HepG2 (cell line): ENCODE measurements around the gene SLC66A3. TPM values are rescaled to one million over a fixed set of nuclear protein-coding genes. Genes with fewer than 3 reads are reported as not detected.

Experiments used
- ATF7-NPFF ChIP-seq: sonication (generic); formaldehyde crosslinking; IDR thresholded peaks from 2 replicates; pipeline ENCODE4 v1.8.1; 2023; ENCODE audit warnings: mild to moderate bottlenecking, low read depth, missing genetic modification reagents, moderate library complexity
- GPBP1L1 ChIP-seq: sonication (generic); formaldehyde crosslinking; IDR thresholded peaks from 2 replicates; pipeline ENCODE4 v1.5.0; 2020; ENCODE audit warnings: mild to moderate bottlenecking, missing genetic modification reagents
- HMGXB3 ChIP-seq: sonication (generic); formaldehyde crosslinking; IDR thresholded peaks from 2 replicates; pipeline ENCODE4 v1.4.0; 2020; ENCODE audit warnings: missing genetic modification reagents, borderline replicate concordance
- HNF1A ChIP-seq, 2 experiments: sonication (generic) in 1 of 2; formaldehyde crosslinking in 1 of 2; IDR thresholded peaks; 2 replicates each; pipeline versions ENCODE4 v1.4.0 to v1.6.1; 2016 to 2020; ENCODE audit warnings: borderline replicate concordance in 1 of 2, low read depth in 1 of 2, mild to moderate bottlenecking in 1 of 2, missing genetic modification reagents in 1 of 2
- HNF4A ChIP-seq: sonication (generic); formaldehyde crosslinking; IDR thresholded peaks from 2 replicates; pipeline ENCODE4 v1.4.0; 2020; ENCODE audit warnings: missing genetic modification reagents
- KDM2A ChIP-seq: sonication (generic); formaldehyde crosslinking; IDR thresholded peaks from 2 replicates; pipeline ENCODE4 v1.4.0; 2020; ENCODE audit warnings: low read depth, missing genetic modification reagents, borderline replicate concordance
- NPAS2 ChIP-seq: sonication (generic); formaldehyde crosslinking; IDR thresholded peaks from 2 replicates; pipeline ENCODE4 v1.8.0; 2022; ENCODE audit warnings: mild to moderate bottlenecking, missing genetic modification reagents, borderline replicate concordance
- PITX1 ChIP-seq: sonication (generic); formaldehyde crosslinking; IDR thresholded peaks from 2 replicates; pipeline ENCODE4 v1.5.1; 2020; ENCODE audit warnings: mild to moderate bottlenecking, missing genetic modification reagents
- RBM22 ChIP-seq: fragments of 200-400 bp; formaldehyde crosslinking; optimal IDR thresholded peaks from 2 replicates; pipeline ENCODE3; 2017; ENCODE audit warnings: mild to moderate bottlenecking, low read length, moderate library complexity
- SMARCC2 ChIP-seq: fragments of 450-650 bp; IDR thresholded peaks from 2 replicates; pipeline ENCODE4 v1.6.1; 2017; ENCODE audit warnings: antibody characterized with exemption, mild to moderate bottlenecking
- TCF7L2 ChIP-seq: IDR thresholded peaks from 2 replicates; pipeline ENCODE4 v1.6.1; 2011; ENCODE audit warnings: mild to moderate bottlenecking, low read depth, low read length, moderate library complexity
- ZNF20 ChIP-seq: sonication (generic); formaldehyde crosslinking; IDR thresholded peaks from 2 replicates; pipeline ENCODE4 v1.4.0; 2020; ENCODE audit warnings: mild to moderate bottlenecking, moderate library complexity, missing genetic modification reagents
- ZNF260 ChIP-seq: sonication (generic); formaldehyde crosslinking; IDR thresholded peaks from 2 replicates; pipeline ENCODE4 v1.4.0; 2020; ENCODE audit warnings: missing genetic modification reagents, low read depth, mild to moderate bottlenecking, borderline replicate concordance
- ZNF263 ChIP-seq: sonication (generic); formaldehyde crosslinking; IDR thresholded peaks from 2 replicates; pipeline ENCODE4 v1.4.0; 2020; ENCODE audit warnings: missing genetic modification reagents
- ZNF557 ChIP-seq: sonication (generic); formaldehyde crosslinking; IDR thresholded peaks from 2 replicates; pipeline ENCODE4 v1.4.0; 2020; ENCODE audit warnings: missing genetic modification reagents
- ZNF777 ChIP-seq: sonication (generic); formaldehyde crosslinking; IDR thresholded peaks from 2 replicates; pipeline ENCODE4 v1.4.0; 2020; ENCODE audit warnings: missing genetic modification reagents
- polyA plus RNA-seq, 8 experiments: library from polyadenylated mRNA; depleted of rRNA in 3 of 8; stranded (reverse) in 7 of 8; unstranded in 1 of 8; fragments of >200 nt; fragmentation: Illumina TruSeq in 4 of 8; extraction: Trizol in 4 of 8; gene quantifications; 2 replicates each; pipeline versions ENCODE4 v1.2.1 to v1.2.3, GENCODE V29; 2011 to 2016; ENCODE audit warnings: low read depth in 4 of 8, missing spikeins in 1 of 8, mixed read lengths in 1 of 8; ENCODE audit not compliant: insufficient read depth in 1 of 8
- total RNA-seq, 5 experiments: library from RNA; depleted of rRNA; stranded (reverse); fragments of >200 nt; fragmentation: Illumina TruSeq; extraction: Trizol; gene quantifications; 2 replicates each; pipeline ENCODE4 v1.2.3, GENCODE V29; 2016; ENCODE audit warnings: low read depth in 1 of 5

The SLC66A3 gene
- total and polyA plus RNA-seq, 2 of the 13 experiments (the other 11 are each of a cell fraction or from before 2014, with no cell fraction given) = 2.2 to 3.7 TPM

GRCh38 chr2:11160731-11161455 is 5.6 kb downstream of the SLC66A3 start (continued):
- TF ChIP-seq ZNF20 (CRISPR knock-in tag) (no peak), HNF1A (IDR thresholded peaks at IDR 0.05; ENCODE audit: low read depth) (no peak), HNF1A (CRISPR knock-in tag; IDR thresholded peaks at IDR 0.05; ENCODE audit: borderline replicate concordance) (no peak), ATF7-NPFF (no peak), HNF4A (CRISPR knock-in tag) (peak; percentile 38; the same call in 1 of the 2 replicates), SMARCC2 (no peak), PITX1 (CRISPR knock-in tag) (no peak), ZNF263 (no peak), TCF7L2 (no peak), GPBP1L1 (CRISPR knock-in tag) (no peak), NPAS2 (no peak), RBM22 (no peak), ZNF557 (CRISPR knock-in tag) (no peak), HMGXB3 (CRISPR knock-in tag) (no peak), ZNF777 (peak; percentile 24; the same call in 1 of the 2 replicates), KDM2A (CRISPR knock-in tag) (0 out of 2 replicates have a peak, but pooled peaks have one; percentile 16), ZNF260 (no peak)
